Epithelial cell of esophagus (primary cell): ENCODE measurements around the gene UVRAG.

Source experiments
- DNase-seq: peaks from one replicate; pipeline ENCODE4 v3.0.0; 2010; ENCODE audit warnings: low read depth
- H3K4me3 ChIP-seq: 2 replicates; pipeline ENCODE4 v1.5.1; 2011; ENCODE audit warnings: mild to moderate bottlenecking, low read length, control low read depth
- CTCF ChIP-seq: IDR thresholded peaks from 2 replicates; pipeline ENCODE4 v1.5.1; 2011; ENCODE audit warnings: low read depth, mild to moderate bottlenecking, low read length, control low read depth, inconsistent platforms; ENCODE audit not compliant: insufficient read depth; ENCODE audit errors: missing control alignments

UVRAG gene

GRCh38 chr11:76008474-76008873, 193.5 kb downstream of the UVRAG start:
- DNase-seq, result peak; percentile 77
- no peak overlapping the region for H3K4me3 ChIP-seq
- no peak for TF ChIP-seq CTCF

GRCh38 chr11:76010051-76010450, 195.0 kb downstream of the UVRAG start:
- H3K4me3 ChIP-seq, result no peak overlapping the region
- DNase-seq, result no peak
- TF ChIP-seq CTCF, result no peak

GRCh38 chr11:76013526-76013925, 198.5 kb downstream of the UVRAG start:
- DNase-seq, result no peak
- TF ChIP-seq CTCF, result no peak
- H3K4me3 ChIP-seq, result no peak overlapping the region

- TF ChIP-seq CTCF, result no peak
- peak; percentile 82 for DNase-seq
- no peak overlapping the region for H3K4me3 ChIP-seq
Observed at GRCh38 chr11:76023236-76024068, 208.4 kb downstream of the UVRAG start.

GRCh38 chr11:76025068-76025467, 210.1 kb downstream of the UVRAG start:
- no peak overlapping the region for H3K4me3 ChIP-seq
- no peak for DNase-seq
- no peak for TF ChIP-seq CTCF

GRCh38 chr11:76025817-76026216, 210.8 kb downstream of the UVRAG start:
- no peak for TF ChIP-seq CTCF
- no peak for DNase-seq
- H3K4me3 ChIP-seq, result no peak overlapping the region

GRCh38 chr11:76026281-76026680, 211.3 kb downstream of the UVRAG start:
- DNase-seq, result no peak
- no peak for TF ChIP-seq CTCF
- H3K4me3 ChIP-seq, result no peak overlapping the region
